ENCODE results near the gene PABPN1.

GRCh38 chr14:23316300-23316699 lies 5.0 kb upstream of the PABPN1 start:
- TF ChIP-seq ZFP36 (IDR thresholded peaks at IDR 0.05; ENCODE audit: borderline replicate concordance, partially characterized antibody) (no peak), CTCF (IDR thresholded peaks at IDR 0.05) (no peak), HEYL (CRISPR knock-in tag; IDR thresholded peaks at IDR 0.05) (no peak), EP300 (IDR thresholded peaks at IDR 0.05) (no peak), ZSCAN20 (CRISPR knock-in tag; IDR thresholded peaks at IDR 0.05) (no peak), PHF8 (IDR thresholded peaks at IDR 0.05; ENCODE audit: borderline replicate concordance, low read depth) (no peak), REST (IDR thresholded peaks at IDR 0.05) (no peak), RCOR1 (IDR thresholded peaks at IDR 0.05; ENCODE audit: low read depth, low read length) (no peak), POLR2A (IDR thresholded peaks at IDR 0.05; ENCODE audit: low read length) (no peak), ESRRA (IDR thresholded peaks at IDR 0.05; ENCODE audit: borderline replicate concordance, low read length) (no peak)
- TF ChIP-seq, protein P1, sequence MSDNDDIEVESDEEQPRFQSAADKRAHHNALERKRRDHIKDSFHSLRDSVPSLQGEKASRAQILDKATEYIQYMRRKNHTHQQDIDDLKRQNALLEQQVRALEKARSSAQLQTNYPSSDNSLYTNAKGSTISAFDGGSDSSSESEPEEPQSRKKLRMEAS (IDR thresholded peaks at IDR 0.05) = no peak
